Transverse colon (tissue), 3 donors: ENCODE data around the gene MMP19.

Experiments used
- CTCF ChIP-seq, 5 experiments: fragments of 200-600 bp in 3 of 5; fragments of 450-650 bp in 2 of 5; sonication (generic) in 3 of 5; IDR thresholded peaks; 1 replicate in 2 of 5; 2 replicates in 3 of 5; pipeline ENCODE4 v1.5.1; 2016 to 2017; ENCODE audit warnings: antibody characterized with exemption in 5 of 5, inconsistent platforms in 3 of 5, mild to moderate bottlenecking in 2 of 5, moderate library complexity in 1 of 5
- POLR2A ChIP-seq: fragments of 450-650 bp; IDR thresholded peaks from one replicate; pipeline ENCODE4 v1.6.1; 2016; ENCODE audit warnings: antibody characterized with exemption, mild to moderate bottlenecking, moderate library complexity

- TF ChIP-seq CTCF (IDR thresholded peaks at IDR 0.05) = no peak
- no peak for TF ChIP-seq POLR2A
Measured at GRCh38 chr12:55852740-55853139, 10.0 kb upstream of the MMP19 start.
